ENCODE results near the gene PRKCA.

DNA sequence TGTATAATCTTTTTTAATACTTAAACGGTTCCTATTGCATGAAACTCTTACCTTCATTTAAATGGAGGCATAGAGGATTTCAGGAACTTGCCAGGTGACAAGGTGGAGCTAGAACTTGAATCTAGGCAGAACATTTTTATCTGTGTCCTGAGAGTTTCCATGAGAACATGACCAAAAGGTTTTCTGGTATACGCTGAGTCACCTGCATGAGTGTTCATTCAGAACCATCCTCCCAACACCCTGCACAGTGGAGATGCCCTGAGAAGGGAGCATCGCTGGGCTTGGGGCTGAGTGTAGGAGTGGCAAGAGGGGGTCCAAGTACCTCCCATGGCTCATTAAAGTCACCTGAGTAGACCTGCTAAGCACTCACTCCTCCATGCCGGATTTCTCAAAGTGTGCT is 362.8 kb downstream of the PRKCA start:
- TF ChIP-seq GATA2 (IDR thresholded peaks at IDR 0.05; ENCODE audit: low read depth, low read length) = no peak
- no peak for TF ChIP-seq GATA3 (IDR thresholded peaks at IDR 0.05; ENCODE audit: low read depth, low read length)

Data from SH-SY5Y (cell line).